Islet of Langerhans (tissue), 1 donor: ENCODE results near the gene TMEM18.

Experiments
- FAIRE-seq: peaks from one replicate; lab custom pipeline; 2011; peaks lifted over from hg19 to GRCh38; lab: Jason Lieb, UNC

The TMEM18 gene

GRCh38 chr2:650343-651310 is 26.6 kb downstream of the TMEM18 start:
- no peak for FAIRE-seq

GRCh38 chr2:649426-650342 is 27.5 kb downstream of the TMEM18 start:
- FAIRE-seq = no peak

- FAIRE-seq = no peak
Observed at GRCh38 chr2:648476-649424, 28.5 kb downstream of the TMEM18 start.

GRCh38 chr2:647691-648231 is 29.4 kb downstream of the TMEM18 start:
- FAIRE-seq = no peak

- no peak for FAIRE-seq
Observed at GRCh38 chr2:647003-647560, 30.1 kb downstream of the TMEM18 start.

GRCh38 chr2:644871-645270 is 32.3 kb downstream of the TMEM18 start:
- FAIRE-seq = no peak

GRCh38 chr2:643761-644160 is 33.4 kb downstream of the TMEM18 start:
- FAIRE-seq = no peak

- no peak for FAIRE-seq
Observed at GRCh38 chr2:643334-643733, 33.9 kb downstream of the TMEM18 start.

GRCh38 chr2:641872-642815 is 35.1 kb downstream of the TMEM18 start:
- no peak for FAIRE-seq

- no peak for FAIRE-seq
Observed at GRCh38 chr2:641164-641871, 35.9 kb downstream of the TMEM18 start.

- no peak for FAIRE-seq
Observed at GRCh38 chr2:639703-640102, 37.5 kb downstream of the TMEM18 start.

GRCh38 chr2:637804-638203 is 39.4 kb downstream of the TMEM18 start:
- FAIRE-seq = no peak

GRCh38 chr2:637406-637776 is 39.8 kb downstream of the TMEM18 start:
- no peak for FAIRE-seq

- no peak for FAIRE-seq
Observed at GRCh38 chr2:636641-637405, 40.4 kb downstream of the TMEM18 start.

GRCh38 chr2:635687-636621 is 41.3 kb downstream of the TMEM18 start:
- no peak for FAIRE-seq

GRCh38 chr2:634636-635388 is 42.4 kb downstream of the TMEM18 start:
- FAIRE-seq = no peak

- no peak for FAIRE-seq
Observed at GRCh38 chr2:634041-634440, 43.2 kb downstream of the TMEM18 start.
